ENCODE data around the gene SULF2. TPM values are rescaled to one million over a fixed set of nuclear protein-coding genes. Genes with fewer than 3 reads are reported as not detected.

The SULF2 gene
- total RNA-seq, 1 donor from 2014 or later: 94.5 TPM

DNA sequence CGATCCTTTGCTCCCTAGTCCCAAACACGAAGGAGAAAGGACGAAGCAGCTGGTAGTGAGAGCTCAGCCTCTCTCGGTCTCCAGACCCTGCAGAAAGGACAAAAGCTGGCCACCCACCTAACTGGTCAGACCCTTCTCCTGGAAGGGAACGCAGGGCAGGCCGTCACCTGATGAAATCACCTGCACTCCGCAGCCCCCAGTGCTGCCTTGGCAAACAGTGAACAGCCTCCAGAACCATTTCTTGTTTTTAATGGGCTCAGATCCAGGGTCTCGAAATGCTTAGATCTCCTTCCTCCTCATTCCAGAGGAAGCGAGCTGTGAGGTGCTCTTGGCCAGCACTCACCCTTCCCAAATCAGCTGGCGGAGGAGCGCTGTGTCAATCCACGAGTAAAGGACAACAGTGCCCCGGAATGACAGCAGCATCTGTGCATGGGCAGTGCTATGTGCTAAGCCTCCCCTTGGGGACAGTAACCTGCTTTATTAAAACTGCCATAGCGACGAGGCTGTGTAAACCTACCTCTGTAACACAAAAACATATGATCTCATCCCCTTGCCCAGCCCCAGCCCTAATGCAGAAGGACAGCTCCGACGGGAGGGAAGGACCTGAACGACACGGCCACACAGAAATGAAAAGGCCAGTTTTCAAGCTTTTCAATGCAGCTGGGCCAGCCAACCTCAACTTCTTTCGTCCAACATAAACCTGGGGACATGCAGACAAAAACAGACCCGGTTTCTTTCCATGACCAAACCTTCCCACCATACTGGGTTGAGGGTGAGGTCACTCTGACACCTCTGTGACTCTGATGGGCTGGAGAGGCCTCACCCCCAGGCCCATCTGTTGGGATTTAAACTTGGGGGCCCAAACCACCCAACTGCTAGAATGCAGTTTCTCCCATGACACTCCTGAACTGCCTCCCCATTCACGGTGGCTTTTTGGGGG is 43.3 kb downstream of the SULF2 start:
- TF ChIP-seq, protein P1, sequence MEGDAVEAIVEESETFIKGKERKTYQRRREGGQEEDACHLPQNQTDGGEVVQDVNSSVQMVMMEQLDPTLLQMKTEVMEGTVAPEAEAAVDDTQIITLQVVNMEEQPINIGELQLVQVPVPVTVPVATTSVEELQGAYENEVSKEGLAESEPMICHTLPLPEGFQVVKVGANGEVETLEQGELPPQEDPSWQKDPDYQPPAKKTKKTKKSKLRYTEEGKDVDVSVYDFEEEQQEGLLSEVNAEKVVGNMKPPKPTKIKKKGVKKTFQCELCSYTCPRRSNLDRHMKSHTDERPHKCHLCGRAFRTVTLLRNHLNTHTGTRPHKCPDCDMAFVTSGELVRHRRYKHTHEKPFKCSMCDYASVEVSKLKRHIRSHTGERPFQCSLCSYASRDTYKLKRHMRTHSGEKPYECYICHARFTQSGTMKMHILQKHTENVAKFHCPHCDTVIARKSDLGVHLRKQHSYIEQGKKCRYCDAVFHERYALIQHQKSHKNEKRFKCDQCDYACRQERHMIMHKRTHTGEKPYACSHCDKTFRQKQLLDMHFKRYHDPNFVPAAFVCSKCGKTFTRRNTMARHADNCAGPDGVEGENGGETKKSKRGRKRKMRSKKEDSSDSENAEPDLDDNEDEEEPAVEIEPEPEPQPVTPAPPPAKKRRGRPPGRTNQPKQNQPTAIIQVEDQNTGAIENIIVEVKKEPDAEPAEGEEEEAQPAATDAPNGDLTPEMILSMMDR (IDR thresholded peaks at IDR 0.05; ENCODE audit: unreplicated experiment): no peak
- DNase-seq (ENCODE audit: low spot score, unreplicated experiment): no peak
- Mint-ChIP-seq H3K36me3 (ENCODE audit: insufficient read depth) (peaks cover 4% of the 10 kb centered on the region), H3K27ac (no peak overlapping the region), H3K9me3 (ENCODE audit: low read depth) (no peaks in the 10 kb centered on the region), H3K4me3 (ENCODE audit: low read depth) (no peak overlapping the region), H3K4me1 (ENCODE audit: low read depth) (peaks cover 8% of the 10 kb centered on the region), H3K27me3 (no peaks in the 10 kb centered on the region)

DNA sequence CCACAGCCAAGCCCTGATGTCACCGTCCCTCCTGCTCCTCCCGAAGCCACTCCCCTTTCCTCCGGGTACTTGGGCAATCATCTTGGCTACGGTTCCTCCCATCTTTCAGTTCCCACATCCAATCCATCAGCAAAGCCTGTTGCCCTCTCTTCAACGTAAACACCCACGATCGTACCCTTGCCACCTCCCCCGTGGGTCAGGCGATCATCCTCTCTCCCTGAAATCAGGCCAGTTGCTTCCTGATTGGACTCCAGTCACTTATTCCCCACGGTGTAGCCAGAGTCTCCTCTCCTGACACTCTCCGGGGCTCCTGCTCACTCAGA is 44.5 kb downstream of the SULF2 start:
- Mint-ChIP-seq H3K27ac (no peak overlapping the region), H3K27me3 (no peaks in the 10 kb centered on the region), H3K36me3 (ENCODE audit: insufficient read depth) (peaks cover 5% of the 10 kb centered on the region), H3K9me3 (ENCODE audit: low read depth) (no peaks in the 10 kb centered on the region), H3K4me3 (ENCODE audit: low read depth) (no peak overlapping the region), H3K4me1 (ENCODE audit: low read depth) (peaks cover 8% of the 10 kb centered on the region)
- DNase-seq (ENCODE audit: low spot score, unreplicated experiment): no peak
- TF ChIP-seq, protein P1 (IDR thresholded peaks at IDR 0.05; ENCODE audit: unreplicated experiment): no peak

DNA sequence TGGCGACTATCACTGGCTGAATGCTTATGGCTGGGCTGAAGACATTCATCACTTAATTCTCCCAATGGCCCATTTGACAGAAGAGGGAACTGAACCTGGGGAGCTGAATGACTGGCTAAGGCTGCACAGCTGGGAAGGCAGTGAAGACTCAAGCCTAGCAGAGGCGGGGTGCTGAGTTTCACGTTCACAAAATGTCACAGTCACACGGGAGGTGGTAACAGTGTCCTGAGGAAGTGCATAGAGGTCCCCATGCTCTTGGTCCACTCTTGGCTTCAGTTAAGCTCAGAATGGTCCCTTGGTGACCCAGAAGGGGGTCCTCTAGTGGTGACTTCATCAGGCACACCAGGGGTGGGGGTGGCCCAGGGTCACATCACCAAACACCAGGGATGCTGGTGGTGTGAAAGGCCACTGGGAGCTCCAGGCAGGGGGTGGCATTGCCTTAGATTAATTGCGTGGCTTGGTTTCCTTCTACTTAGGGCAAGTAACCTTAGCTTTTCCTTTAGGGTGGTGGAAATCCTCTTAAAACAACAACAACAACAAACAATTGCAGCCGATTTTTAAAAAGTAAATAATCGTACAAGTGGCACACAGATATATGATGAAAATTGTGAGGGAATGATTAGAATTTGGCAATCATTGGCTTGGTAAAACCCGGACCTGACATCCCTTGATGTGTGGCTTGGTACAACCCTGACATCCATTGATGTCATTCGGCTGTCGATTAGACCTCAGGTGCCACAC is 45.0 kb downstream of the SULF2 start:
- H3K4me3 Mint-ChIP-seq (ENCODE audit: low read depth): no peak overlapping the region
- H3K9me3 Mint-ChIP-seq (ENCODE audit: low read depth): no peaks in the 10 kb centered on the region
- H3K27me3 Mint-ChIP-seq: no peaks in the 10 kb centered on the region
- peaks cover 6% of the 10 kb centered on the region for H3K36me3 Mint-ChIP-seq (ENCODE audit: insufficient read depth)
- TF ChIP-seq, protein P1 (IDR thresholded peaks at IDR 0.05; ENCODE audit: unreplicated experiment): no peak
- H3K27ac Mint-ChIP-seq: no peak overlapping the region
- H3K4me1 Mint-ChIP-seq (ENCODE audit: low read depth): peaks cover 8% of the 10 kb centered on the region
- DNase-seq (ENCODE audit: low spot score, unreplicated experiment): no peak

DNA sequence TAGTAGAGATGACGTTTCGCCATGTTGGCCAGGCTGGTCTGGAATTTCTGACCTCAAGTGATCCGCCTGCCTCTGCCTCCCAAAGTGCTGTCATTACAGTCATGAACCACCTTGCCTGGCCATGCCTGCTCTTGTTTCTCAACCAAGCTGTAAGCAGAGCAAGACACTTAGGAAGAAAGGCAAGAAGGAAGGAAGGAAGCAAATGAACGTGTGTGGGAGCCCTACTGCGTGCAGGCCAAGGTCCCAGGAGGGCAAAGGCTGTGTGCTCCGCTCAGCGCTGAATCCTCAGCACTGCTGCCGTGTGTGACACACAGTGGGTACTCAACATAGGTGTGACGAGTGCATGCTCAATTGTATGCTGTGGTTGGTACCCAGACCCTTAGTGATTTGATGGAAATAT is 47.4 kb downstream of the SULF2 start:
- Mint-ChIP-seq H3K27ac (no peak overlapping the region), H3K4me1 (ENCODE audit: low read depth) (peaks cover 3% of the 10 kb centered on the region), H3K36me3 (ENCODE audit: insufficient read depth) (peaks cover 15% of the 10 kb centered on the region), H3K27me3 (no peaks in the 10 kb centered on the region), H3K9me3 (ENCODE audit: low read depth) (no peaks in the 10 kb centered on the region), H3K4me3 (ENCODE audit: low read depth) (no peak overlapping the region)
- no peak for DNase-seq (ENCODE audit: low spot score, unreplicated experiment)
- TF ChIP-seq, protein P1 (IDR thresholded peaks at IDR 0.05; ENCODE audit: unreplicated experiment): no peak

DNA sequence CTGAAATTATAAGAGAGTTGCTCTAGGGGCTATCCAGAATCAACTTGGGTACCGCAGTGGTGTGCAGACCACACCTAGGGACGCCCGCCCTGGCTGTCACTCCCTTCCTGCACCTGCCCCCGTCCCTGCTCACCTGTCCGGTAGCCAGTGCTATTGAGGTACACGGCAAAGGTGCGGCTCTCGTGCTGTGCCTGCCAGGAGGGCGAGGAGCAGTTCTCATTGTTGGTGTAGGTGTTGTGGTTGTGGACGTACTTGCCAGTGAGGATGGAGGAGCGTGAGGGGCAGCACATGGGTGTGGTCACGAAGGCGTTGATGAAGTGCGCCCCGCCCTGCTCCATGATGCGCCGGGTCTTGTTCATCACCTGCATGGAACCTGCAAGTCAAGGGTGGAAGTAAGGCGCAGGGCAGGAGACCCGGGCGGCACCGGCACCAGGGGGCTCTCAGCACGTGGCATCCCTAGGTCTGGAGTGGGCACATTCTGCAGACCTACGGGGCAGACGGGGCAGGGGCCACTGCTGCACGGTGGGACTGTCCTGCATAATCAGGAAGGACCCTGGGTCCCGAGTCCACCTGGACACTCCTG is 48.6 kb downstream of the SULF2 start:
- peaks cover 16% of the 10 kb centered on the region for H3K36me3 Mint-ChIP-seq (ENCODE audit: insufficient read depth)
- no peak for DNase-seq (ENCODE audit: low spot score, unreplicated experiment)
- H3K27me3 Mint-ChIP-seq: no peaks in the 10 kb centered on the region
- H3K9me3 Mint-ChIP-seq (ENCODE audit: low read depth): no peaks in the 10 kb centered on the region
- no peak overlapping the region for H3K27ac Mint-ChIP-seq
- H3K4me1 Mint-ChIP-seq (ENCODE audit: low read depth): no peaks in the 10 kb centered on the region
- no peak overlapping the region for H3K4me3 Mint-ChIP-seq (ENCODE audit: low read depth)
- TF ChIP-seq, protein P1 (IDR thresholded peaks at IDR 0.05; ENCODE audit: unreplicated experiment): no peak
